ENCODE results near the gene HAS3.

- no peak for TF ChIP-seq CTCF (conservative IDR thresholded peaks at IDR 0.05)
- no peak for TF ChIP-seq EZH2 (IDR thresholded peaks at IDR 0.05; ENCODE audit: low read depth)
These were observed 5.0 kb downstream of the HAS3 start for GRCh38 chr16:69110406-69110805.
